GM21360 (cell line): ENCODE results near the gene CC2D2A.

Experiments used
- ATAC-seq: cut with Tn5 transposase; IDR thresholded peaks from one replicate; pipeline ENCODE4 v1.9.1; 2021; ENCODE audit warnings: mild to moderate bottlenecking, moderate library complexity; ENCODE audit not compliant: unreplicated experiment

CC2D2A gene

DNA sequence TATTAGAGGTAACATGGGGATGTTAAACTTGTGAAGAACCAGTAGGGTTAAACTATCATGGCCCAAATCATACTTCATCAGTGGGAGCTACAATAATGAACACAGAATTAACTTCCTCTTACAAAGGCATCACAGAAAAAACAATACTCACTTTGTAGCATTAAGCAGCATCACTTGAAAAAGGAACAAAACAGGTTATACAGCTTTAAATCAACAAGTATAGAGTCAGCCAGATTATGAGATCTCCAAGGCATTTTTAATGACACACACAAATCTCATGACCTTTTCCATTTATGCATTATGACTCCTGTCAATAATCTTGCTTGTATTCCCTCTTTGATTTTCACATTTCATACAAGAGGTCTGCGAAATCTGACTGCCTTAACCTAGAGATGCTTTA, 167.1 kb downstream of the CC2D2A start:
- ATAC-seq = no peak

DNA sequence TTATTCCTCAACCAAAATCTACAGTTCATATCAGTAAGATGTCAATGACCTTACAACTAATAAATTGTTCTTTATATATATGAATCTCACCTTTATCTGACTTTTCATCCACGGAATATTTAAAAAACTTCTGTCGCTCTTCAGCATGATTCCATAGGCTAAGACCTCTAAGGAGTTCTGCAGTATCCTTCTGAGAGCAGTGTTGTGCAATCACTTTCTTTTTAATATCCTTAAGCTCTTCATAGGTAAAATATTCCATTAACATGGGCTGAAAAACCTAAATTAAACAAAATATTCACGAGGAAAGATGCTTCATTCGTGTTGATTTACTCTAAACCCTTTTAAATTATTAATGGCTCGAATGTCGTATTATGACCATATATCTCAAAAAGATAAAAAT, 168.7 kb downstream of the CC2D2A start:
- ATAC-seq = no peak

- ATAC-seq = peak; percentile 62
Measured at GRCh38 chr4:15648600-15648999, 178.9 kb downstream of the CC2D2A start.

DNA sequence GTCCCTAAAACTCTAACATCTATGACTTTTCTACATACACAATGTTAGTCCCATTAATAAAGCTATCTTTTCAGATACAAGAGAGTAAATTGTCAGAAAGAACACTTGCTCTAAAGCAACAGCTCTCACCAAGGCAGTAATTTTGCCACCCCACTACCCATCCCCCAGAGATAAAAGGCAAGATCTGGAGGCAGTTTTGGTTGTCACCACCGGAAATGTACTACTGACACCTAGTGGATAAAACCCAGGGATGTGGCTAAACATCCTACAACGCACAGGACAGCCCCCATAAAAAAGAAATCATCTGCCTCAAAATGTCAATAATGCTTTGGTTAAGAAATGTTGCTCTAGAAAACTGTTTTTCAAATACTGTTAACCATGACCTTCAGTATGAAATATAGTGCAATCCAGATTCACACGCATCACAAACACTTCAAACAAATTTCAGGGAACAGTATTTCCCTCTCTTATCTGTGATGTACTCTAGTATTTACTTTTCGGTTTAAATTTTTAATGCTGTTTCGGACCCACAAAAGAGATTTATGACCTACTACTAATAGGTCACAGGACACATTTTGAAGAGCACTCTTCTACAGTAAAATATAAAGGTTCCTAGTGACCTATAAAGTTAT, 180.3 kb downstream of the CC2D2A start:
- ATAC-seq = peak; percentile 40
